Endothelial cell of umbilical vein (primary cell): ENCODE results near the gene MAML3. TPM values are rescaled to one million over a fixed set of nuclear protein-coding genes. Genes with fewer than 3 reads are reported as not detected.

Experiments
- BruUV-seq: library from RNA; stranded (reverse); fragments of 400-500 nt; replicated peaks from 2 replicates; lab custom pipeline; 2021; lab: Mats Ljungman, UMichigan
- CTCF ChIA-PET: fragments of 300-600, 350-600 bp; sonication (Branson Sonifier 250); formaldehyde crosslinking; loops from one replicate; lab custom pipeline; 2021; ENCODE audit warnings: antibody characterized with exemption, inconsistent platforms; lab: Charles Lee
- POLR2A ChIA-PET: fragments of 300-600, 350-600 bp; sonication (Branson Sonifier 250); formaldehyde crosslinking; loops from one replicate; lab custom pipeline; 2021; ENCODE audit warnings: antibody characterized with exemption, inconsistent platforms; lab: Charles Lee
- DNase-seq: peaks from one replicate; pipeline ENCODE4 v3.0.0-alpha.2; 2011; ENCODE audit warnings: low read depth, low spot score
- FAIRE-seq: peaks from 2 replicates; lab custom pipeline; 2011; peaks lifted over from hg19 to GRCh38; lab: Jason Lieb, UNC
- H2AFZ ChIP-seq: 2 replicates; pipeline ENCODE4 v1.6.0; 2012; ENCODE audit warnings: low read depth, low read length, control low read depth, inconsistent platforms
- H3K27ac ChIP-seq: 2 replicates; pipeline ENCODE4 v1.5.1; 2011; ENCODE audit warnings: low read depth, mild to moderate bottlenecking, control low read depth, low read length, moderate library complexity; ENCODE audit not compliant: insufficient read depth
- H3K27me3 ChIP-seq, 2 experiments: 2 replicates each; pipeline versions ENCODE4 v1.6.0 to v1.6.1; 2011; ENCODE audit warnings: low read length in 2 of 2, mixed read lengths in 1 of 2; ENCODE audit not compliant: control insufficient read depth in 2 of 2, insufficient read depth in 2 of 2
- H3K36me3 ChIP-seq, 2 experiments: 2 replicates in 1 of 2; 3 replicates in 1 of 2; pipeline ENCODE4 v1.5.1; 2011; ENCODE audit warnings: low read length in 2 of 2, mild to moderate bottlenecking in 1 of 2, moderate library complexity in 1 of 2; ENCODE audit not compliant: control insufficient read depth in 2 of 2, insufficient read depth in 2 of 2; ENCODE audit errors: extremely low read depth in 1 of 2
- H3K4me1 ChIP-seq: 3 replicates; pipeline ENCODE4 v1.5.1; 2011; ENCODE audit warnings: mild to moderate bottlenecking, low read length; ENCODE audit not compliant: control insufficient read depth, insufficient read depth; ENCODE audit errors: extremely low read depth
- H3K4me2 ChIP-seq: 2 replicates; pipeline ENCODE4 v1.6.1; 2011; ENCODE audit warnings: low read length, control low read depth, mixed read lengths; ENCODE audit not compliant: insufficient read depth
- H3K4me3 ChIP-seq, 3 experiments: fragments of 200-600 bp in 1 of 3; sonication (generic), shearing (Covaris generic) in 1 of 3; replicated peaks in 1 of 3; 2 replicates each; pipeline ENCODE4 v1.5.1; 2011 to 2016; ENCODE audit warnings: control low read depth in 3 of 3, low read length in 3 of 3, mild to moderate bottlenecking in 2 of 3, inconsistent platforms in 1 of 3, low read depth in 1 of 3, moderate library complexity in 1 of 3; ENCODE audit not compliant: insufficient read depth in 1 of 3
- H3K79me2 ChIP-seq: 2 replicates; pipeline ENCODE4 v1.6.0; 2012; ENCODE audit warnings: low read length, inconsistent platforms; ENCODE audit not compliant: control insufficient read depth, insufficient read depth
- H3K9ac ChIP-seq: replicated peaks from 2 replicates; pipeline ENCODE3; 2011; ENCODE audit warnings: low read length, control low read depth; ENCODE audit not compliant: insufficient read depth; ENCODE audit errors: extremely low read depth
- H3K9me1 ChIP-seq: replicated peaks from 3 replicates; pipeline ENCODE4 v1.6.0; 2011; ENCODE audit warnings: mild to moderate bottlenecking, low read length; ENCODE audit not compliant: control insufficient read depth, insufficient read depth; ENCODE audit errors: extremely low read depth
- H3K9me3 ChIP-seq: replicated peaks from 2 replicates; pipeline ENCODE4 v1.5.1; 2012; ENCODE audit warnings: low read length, inconsistent platforms; ENCODE audit not compliant: control insufficient read depth, insufficient read depth
- H4K20me1 ChIP-seq: replicated peaks from 2 replicates; pipeline ENCODE3; 2011; ENCODE audit warnings: mild to moderate bottlenecking, low read length; ENCODE audit not compliant: control insufficient read depth, insufficient read depth; ENCODE audit errors: extremely low read depth
- EZH2 ChIP-seq: IDR thresholded peaks from 2 replicates; pipeline ENCODE4 v1.6.1; 2012; ENCODE audit warnings: borderline replicate concordance, low read depth, mild to moderate bottlenecking, moderate library complexity, low read length, inconsistent platforms; ENCODE audit not compliant: severe bottlenecking
- FOS ChIP-seq: IDR thresholded peaks from 2 replicates; pipeline ENCODE4 v1.6.1; 2011; ENCODE audit warnings: mild to moderate bottlenecking, low read length, moderate library complexity, borderline replicate concordance; ENCODE audit not compliant: insufficient read depth
- GATA2 ChIP-seq: IDR thresholded peaks from 2 replicates; pipeline ENCODE4 v1.7.0; 2011; ENCODE audit warnings: low read depth, mild to moderate bottlenecking, moderate library complexity, mixed read lengths, low read length; ENCODE audit not compliant: insufficient read length, insufficient read depth
- JUN ChIP-seq: IDR thresholded peaks from 2 replicates; pipeline ENCODE4 v1.6.1; 2011; ENCODE audit warnings: borderline replicate concordance, low read depth; ENCODE audit not compliant: insufficient read length, insufficient read depth
- MAX ChIP-seq: IDR thresholded peaks from 2 replicates; pipeline ENCODE4 v1.6.1; 2011; ENCODE audit not compliant: insufficient read depth, insufficient read length
- MYC ChIP-seq: IDR thresholded peaks from one replicate; pipeline ENCODE4 v1.6.1; 2011; ENCODE audit warnings: mild to moderate bottlenecking, low read depth, low read length
- POLR2A ChIP-seq: IDR thresholded peaks from 2 replicates; pipeline ENCODE4 v1.6.1; 2012; ENCODE audit warnings: low read depth, mild to moderate bottlenecking, control low read depth, low read length
- POLR2AphosphoS5 ChIP-seq: IDR thresholded peaks from 2 replicates; pipeline ENCODE4 v1.6.1; 2012; ENCODE audit warnings: low read depth, mild to moderate bottlenecking, control low read depth, low read length, moderate library complexity; ENCODE audit not compliant: insufficient read depth
- dilution Hi-C: fragments of 300-500 bp; cut with MboI; formaldehyde crosslinking; loops from one replicate; pipeline ENCODE4 v1.15.0; 2019; ENCODE audit warnings: low sequenced_read_pairs; ENCODE audit not compliant: extremely low pct_ligation_motif_present
- intact Hi-C: fragments of 100-400 bp; cut with micrococcal nuclease; formaldehyde crosslinking; loops from one replicate; pipeline ENCODE4 v1.10.0; 2022
- polyA plus RNA-seq, 4 experiments: library from polyadenylated mRNA; depleted of rRNA in 3 of 4; stranded (reverse) in 3 of 4; unstranded in 1 of 4; fragments of >200 nt; gene quantifications; 2 replicates each; pipeline versions ENCODE4 v1.2.1 to v1.2.3, GENCODE V29; 2011 to 2012; ENCODE audit warnings: missing spikeins in 1 of 4
- total RNA-seq: library from RNA; stranded (reverse); gene quantifications from 2 replicates; pipeline ENCODE4 v1.2.3, GENCODE V29; 2021
- TF ChIP-seq, protein P1 (sequence below), 2 donors: IDR thresholded peaks; 1 replicate in 1 of 2; 2 replicates in 1 of 2; pipeline ENCODE4 v1.5.1; 2011; ENCODE audit warnings: low read length in 2 of 2, mild to moderate bottlenecking in 2 of 2, moderate library complexity in 2 of 2, control low read depth in 1 of 2, inconsistent platforms in 1 of 2, low read depth in 1 of 2; ENCODE audit not compliant: insufficient read depth in 1 of 2; ENCODE audit errors: extremely low read depth in 1 of 2

MAML3 gene
- total and polyA plus RNA-seq, 2 donors (not counting 3 experiments of a cell fraction or from before 2014, with no cell fraction given): 14.0 to 20.3 TPM

DNA sequence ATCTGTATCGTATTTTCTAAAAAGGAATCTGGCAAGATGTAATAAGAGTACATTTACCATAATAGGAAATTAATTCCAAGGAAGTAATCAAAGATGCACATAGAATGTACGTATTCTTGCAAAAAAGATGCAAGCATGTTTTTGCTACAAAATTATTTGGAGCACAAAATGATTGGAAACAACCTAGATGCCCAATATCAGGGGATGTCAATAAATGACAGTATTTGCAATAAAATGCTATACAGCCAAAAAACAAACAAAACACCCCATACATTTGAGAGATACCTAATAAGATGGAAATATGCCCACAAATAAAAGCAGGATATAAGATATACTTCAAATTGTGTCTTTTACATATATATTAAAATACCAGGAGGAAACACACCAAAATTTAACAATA lies 29.3 kb upstream of the MAML3 start:
- BruUV-seq: no TSS peak
- Histone ChIP-seq H3K4me1 (peaks cover 7% of the 10 kb centered on the region), H3K9ac (no peak overlapping the region), H3K27me3 (no peaks in the 10 kb centered on the region), H4K20me1 (no peaks in the 10 kb centered on the region), H3K9me1 (no peaks in the 10 kb centered on the region), H2AFZ (no peak overlapping the region), H3K4me2 (no peak overlapping the region), H3K27ac (no peak overlapping the region), H3K9me3 (no peaks in the 10 kb centered on the region), H3K4me3 (no peak overlapping the region), H3K79me2 (no peaks in the 10 kb centered on the region), H3K36me3 (no peaks in the 10 kb centered on the region)
- ChIA-PET POLR2A (no interaction called here), CTCF (interaction anchor here (0.9 to 1.3 kb wide), 2 partner anchors 11 to 449 kb away, joined by 3 read pairs; no protein-coding TSS in a partner anchor)
- intact Hi-C loops (no loop called here), dilution Hi-C loops (no loop called here)
- no peak for TF ChIP-seq POLR2A
- TF ChIP-seq JUN: no peak
- no peak for TF ChIP-seq EZH2
- no peak for TF ChIP-seq MAX
- no peak for TF ChIP-seq MYC
- TF ChIP-seq FOS: no peak
- TF ChIP-seq GATA2: no peak
- TF ChIP-seq POLR2AphosphoS5: no peak
- TF ChIP-seq, protein P1, sequence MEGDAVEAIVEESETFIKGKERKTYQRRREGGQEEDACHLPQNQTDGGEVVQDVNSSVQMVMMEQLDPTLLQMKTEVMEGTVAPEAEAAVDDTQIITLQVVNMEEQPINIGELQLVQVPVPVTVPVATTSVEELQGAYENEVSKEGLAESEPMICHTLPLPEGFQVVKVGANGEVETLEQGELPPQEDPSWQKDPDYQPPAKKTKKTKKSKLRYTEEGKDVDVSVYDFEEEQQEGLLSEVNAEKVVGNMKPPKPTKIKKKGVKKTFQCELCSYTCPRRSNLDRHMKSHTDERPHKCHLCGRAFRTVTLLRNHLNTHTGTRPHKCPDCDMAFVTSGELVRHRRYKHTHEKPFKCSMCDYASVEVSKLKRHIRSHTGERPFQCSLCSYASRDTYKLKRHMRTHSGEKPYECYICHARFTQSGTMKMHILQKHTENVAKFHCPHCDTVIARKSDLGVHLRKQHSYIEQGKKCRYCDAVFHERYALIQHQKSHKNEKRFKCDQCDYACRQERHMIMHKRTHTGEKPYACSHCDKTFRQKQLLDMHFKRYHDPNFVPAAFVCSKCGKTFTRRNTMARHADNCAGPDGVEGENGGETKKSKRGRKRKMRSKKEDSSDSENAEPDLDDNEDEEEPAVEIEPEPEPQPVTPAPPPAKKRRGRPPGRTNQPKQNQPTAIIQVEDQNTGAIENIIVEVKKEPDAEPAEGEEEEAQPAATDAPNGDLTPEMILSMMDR (IDR thresholded peaks at IDR 0.05; ENCODE audit: extremely low read depth in 1 of 2, insufficient read depth in 1 of 2, low read depth in 1 of 2, low read length in 2 of 2): no peak
- FAIRE-seq (no peak), DNase-seq (no peak)
